ENCODE measurements around the gene SYNE2. TPM values are rescaled to one million over a fixed set of nuclear protein-coding genes. Genes with fewer than 3 reads are reported as not detected.

SYNE2 gene
- total RNA-seq, 1 donor from 2014 or later: 5.7 TPM

GRCh38 chr14:64225151-64225757 lies 372.4 kb downstream of the SYNE2 start:
- H3K36me3 ChIP-seq (ENCODE audit: insufficient read depth, low read length): no peaks in the 10 kb centered on the region
- no peak overlapping the region for H2AFZ ChIP-seq (ENCODE audit: low read depth, low read length)
- H4K20me1 ChIP-seq (ENCODE audit: insufficient read depth, low read length): no peaks in the 10 kb centered on the region
- Mint-ChIP-seq H3K9me3 (ENCODE audit: unreplicated experiment) (no peaks in the 10 kb centered on the region), H3K27ac (ENCODE audit: unreplicated experiment) (no peak overlapping the region), H3K27me3 (ENCODE audit: low read depth, unreplicated experiment) (peaks cover 4% of the 10 kb centered on the region), H3K4me1 (ENCODE audit: low read depth, unreplicated experiment) (no peaks in the 10 kb centered on the region), H3K36me3 (ENCODE audit: low read depth, unreplicated experiment) (no peaks in the 10 kb centered on the region), H3K4me3 (ENCODE audit: unreplicated experiment) (no peak overlapping the region)
- no peaks in the 10 kb centered on the region for H3K79me2 ChIP-seq (ENCODE audit: insufficient read depth, low read length)
- no peaks in the 10 kb centered on the region for H3K27me3 ChIP-seq (ENCODE audit: insufficient read depth, low read length)
- DNase-seq (ENCODE audit: low read depth): no peak
- H3K9me3 ChIP-seq (ENCODE audit: insufficient read depth, low read depth, low read length): no peaks in the 10 kb centered on the region
- no peak overlapping the region for H3K27ac ChIP-seq (ENCODE audit: low read depth, low read length)
- TF ChIP-seq, protein P1, sequence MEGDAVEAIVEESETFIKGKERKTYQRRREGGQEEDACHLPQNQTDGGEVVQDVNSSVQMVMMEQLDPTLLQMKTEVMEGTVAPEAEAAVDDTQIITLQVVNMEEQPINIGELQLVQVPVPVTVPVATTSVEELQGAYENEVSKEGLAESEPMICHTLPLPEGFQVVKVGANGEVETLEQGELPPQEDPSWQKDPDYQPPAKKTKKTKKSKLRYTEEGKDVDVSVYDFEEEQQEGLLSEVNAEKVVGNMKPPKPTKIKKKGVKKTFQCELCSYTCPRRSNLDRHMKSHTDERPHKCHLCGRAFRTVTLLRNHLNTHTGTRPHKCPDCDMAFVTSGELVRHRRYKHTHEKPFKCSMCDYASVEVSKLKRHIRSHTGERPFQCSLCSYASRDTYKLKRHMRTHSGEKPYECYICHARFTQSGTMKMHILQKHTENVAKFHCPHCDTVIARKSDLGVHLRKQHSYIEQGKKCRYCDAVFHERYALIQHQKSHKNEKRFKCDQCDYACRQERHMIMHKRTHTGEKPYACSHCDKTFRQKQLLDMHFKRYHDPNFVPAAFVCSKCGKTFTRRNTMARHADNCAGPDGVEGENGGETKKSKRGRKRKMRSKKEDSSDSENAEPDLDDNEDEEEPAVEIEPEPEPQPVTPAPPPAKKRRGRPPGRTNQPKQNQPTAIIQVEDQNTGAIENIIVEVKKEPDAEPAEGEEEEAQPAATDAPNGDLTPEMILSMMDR (IDR thresholded peaks at IDR 0.05; ENCODE audit: insufficient read depth, low read depth, low read length): no peak
- no peak for TF ChIP-seq EZH2 (IDR thresholded peaks at IDR 0.05; ENCODE audit: insufficient read depth, low read length)
- no peak for FAIRE-seq
- no peaks in the 10 kb centered on the region for H3K4me1 ChIP-seq (ENCODE audit: insufficient read depth, low read length)
- no peak overlapping the region for H3K9ac ChIP-seq (ENCODE audit: low read length)
- no peak overlapping the region for H3K4me2 ChIP-seq (ENCODE audit: low read length)
- H3K4me3 ChIP-seq (ENCODE audit: insufficient read depth, low read depth, low read length): no peak overlapping the region

DNA sequence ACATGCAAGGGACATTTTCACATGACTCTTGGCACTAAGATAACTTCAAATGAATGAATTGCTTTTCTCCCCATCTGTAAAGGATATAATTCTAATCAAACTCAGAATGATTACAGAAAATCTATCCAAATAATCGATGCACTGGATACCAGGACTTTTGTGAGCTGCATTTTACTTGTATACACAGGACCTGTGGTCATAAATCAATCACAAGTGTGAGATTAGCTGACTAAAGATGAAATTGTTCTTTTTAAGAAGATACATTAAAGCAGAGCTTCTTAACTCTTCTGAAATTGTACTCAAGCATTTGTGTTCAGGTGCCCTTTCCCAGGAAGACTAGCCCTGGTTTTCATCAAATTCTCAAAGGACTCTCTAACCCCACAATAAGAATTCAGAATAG lies 375.1 kb downstream of the SYNE2 start:
- no peak overlapping the region for H3K27ac Mint-ChIP-seq (ENCODE audit: unreplicated experiment)
- H3K27me3 Mint-ChIP-seq (ENCODE audit: low read depth, unreplicated experiment): peaks cover 2% of the 10 kb centered on the region
- Histone ChIP-seq H4K20me1 (ENCODE audit: insufficient read depth, low read length) (no peaks in the 10 kb centered on the region), H2AFZ (ENCODE audit: low read depth, low read length) (no peak overlapping the region), H3K4me2 (ENCODE audit: low read length) (no peak overlapping the region), H3K27me3 (ENCODE audit: insufficient read depth, low read length) (no peaks in the 10 kb centered on the region), H3K4me3 (ENCODE audit: insufficient read depth, low read depth, low read length) (no peak overlapping the region), H3K36me3 (ENCODE audit: insufficient read depth, low read length) (no peaks in the 10 kb centered on the region), H3K27ac (ENCODE audit: low read depth, low read length) (no peak overlapping the region), H3K79me2 (ENCODE audit: insufficient read depth, low read length) (no peaks in the 10 kb centered on the region), H3K9me3 (ENCODE audit: insufficient read depth, low read depth, low read length) (no peaks in the 10 kb centered on the region), H3K9ac (ENCODE audit: low read length) (no peak overlapping the region), H3K4me1 (ENCODE audit: insufficient read depth, low read length) (peaks cover 10% of the 10 kb centered on the region)
- no peak overlapping the region for H3K4me3 Mint-ChIP-seq (ENCODE audit: unreplicated experiment)
- no peak for FAIRE-seq
- H3K4me1 Mint-ChIP-seq (ENCODE audit: low read depth, unreplicated experiment): peaks cover 13% of the 10 kb centered on the region
- DNase-seq (ENCODE audit: low read depth): no peak
- TF ChIP-seq, protein P1 (IDR thresholded peaks at IDR 0.05; ENCODE audit: insufficient read depth, low read depth, low read length): no peak
- no peak for TF ChIP-seq EZH2 (IDR thresholded peaks at IDR 0.05; ENCODE audit: insufficient read depth, low read length)
- H3K9me3 Mint-ChIP-seq (ENCODE audit: unreplicated experiment): no peaks in the 10 kb centered on the region
- H3K36me3 Mint-ChIP-seq (ENCODE audit: low read depth, unreplicated experiment): no peaks in the 10 kb centered on the region

DNA sequence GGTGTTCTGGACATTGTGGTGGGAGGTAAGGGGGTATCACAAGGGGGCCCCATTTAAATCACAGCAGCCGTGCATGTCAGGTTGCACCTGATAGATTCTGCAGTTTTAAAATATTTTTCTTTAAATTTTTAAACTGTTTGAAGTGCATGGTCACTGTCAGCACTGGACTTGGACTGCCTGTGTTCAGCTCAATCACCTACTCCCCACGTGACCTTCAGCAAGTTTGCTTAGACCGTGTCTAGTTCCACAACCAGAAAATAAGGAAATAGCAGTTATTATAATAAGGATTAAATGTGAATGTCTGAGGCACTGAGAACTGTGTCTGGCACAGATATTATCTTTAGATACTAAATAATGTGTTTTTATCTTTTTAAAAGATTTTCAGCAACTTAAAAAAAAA lies 376.7 kb downstream of the SYNE2 start:
- H2AFZ ChIP-seq (ENCODE audit: low read depth, low read length): no peak overlapping the region
- Mint-ChIP-seq H3K9me3 (ENCODE audit: unreplicated experiment) (no peaks in the 10 kb centered on the region), H3K4me3 (ENCODE audit: unreplicated experiment) (no peak overlapping the region), H3K4me1 (ENCODE audit: low read depth, unreplicated experiment) (peaks cover 20% of the 10 kb centered on the region), H3K27ac (ENCODE audit: unreplicated experiment) (no peak overlapping the region), H3K27me3 (ENCODE audit: low read depth, unreplicated experiment) (peaks cover 2% of the 10 kb centered on the region), H3K36me3 (ENCODE audit: low read depth, unreplicated experiment) (no peaks in the 10 kb centered on the region)
- H3K36me3 ChIP-seq (ENCODE audit: insufficient read depth, low read length): no peaks in the 10 kb centered on the region
- H3K27me3 ChIP-seq (ENCODE audit: insufficient read depth, low read length): peaks cover 5% of the 10 kb centered on the region
- no peak overlapping the region for H3K4me2 ChIP-seq (ENCODE audit: low read length)
- H4K20me1 ChIP-seq (ENCODE audit: insufficient read depth, low read length): no peaks in the 10 kb centered on the region
- H3K4me3 ChIP-seq (ENCODE audit: insufficient read depth, low read depth, low read length): no peak overlapping the region
- no peak overlapping the region for H3K9ac ChIP-seq (ENCODE audit: low read length)
- no peaks in the 10 kb centered on the region for H3K9me3 ChIP-seq (ENCODE audit: insufficient read depth, low read depth, low read length)
- peaks cover 20% of the 10 kb centered on the region for H3K4me1 ChIP-seq (ENCODE audit: insufficient read depth, low read length)
- H3K79me2 ChIP-seq (ENCODE audit: insufficient read depth, low read length): no peaks in the 10 kb centered on the region
- no peak for FAIRE-seq
- DNase-seq (ENCODE audit: low read depth): no peak
- no peak for TF ChIP-seq EZH2 (IDR thresholded peaks at IDR 0.05; ENCODE audit: insufficient read depth, low read length)
- TF ChIP-seq, protein P1 (IDR thresholded peaks at IDR 0.05; ENCODE audit: insufficient read depth, low read depth, low read length): no peak
- H3K27ac ChIP-seq (ENCODE audit: low read depth, low read length): no peak overlapping the region

Data from astrocyte (in vitro differentiated cells and primary cell).